IMR-90 (cell line): ENCODE results near the gene TRPC3. TPM values are rescaled to one million over a fixed set of nuclear protein-coding genes. Genes with fewer than 3 reads are reported as not detected.
A peak's percentile ranks its signal among the peaks of the same experiment; 100 is the strongest.

ENCODE experiments used
- ATAC-seq: fragments of 200-7000 bp; cut with Tn5 transposase; 2 replicates; pipeline ENCODE4 v1.9.1; 2020; ENCODE audit warnings: low read depth, mild to moderate bottlenecking, moderate library complexity
- BruUV-seq: library from RNA; stranded (reverse); fragments of 400-500 nt; replicated peaks from 2 replicates; lab custom pipeline; 2021; lab: Mats Ljungman, UMichigan
- CTCF ChIA-PET: fragments of 300-600 bp; formaldehyde crosslinking; extraction: SDS; loops from one replicate; lab custom pipeline; 2021; ENCODE audit warnings: antibody characterized with exemption; lab: Yijun Ruan, JAX
- POLR2A ChIA-PET: fragments of 300-600 bp; sonication (Branson Sonifier 250); formaldehyde crosslinking; loops from one replicate; lab custom pipeline; 2022; ENCODE audit warnings: antibody characterized with exemption; ENCODE audit not compliant: unreplicated experiment; lab: Charles Lee
- DNase-seq: peaks from one replicate; pipeline ENCODE4 v3.0.0; 2013
- H2AFZ ChIP-seq: replicated peaks from 2 replicates; pipeline ENCODE3; 2013; ENCODE audit warnings: low read length, mild to moderate bottlenecking; ENCODE audit not compliant: poor library complexity
- H2AK5ac ChIP-seq: 2 replicates; pipeline ENCODE4 v1.6.1; 2013; ENCODE audit warnings: low read depth, low read length, inconsistent platforms
- H2AK9ac ChIP-seq: replicated peaks from 2 replicates; pipeline ENCODE3; 2013; ENCODE audit warnings: mild to moderate bottlenecking, low read depth, low read length, moderate library complexity; ENCODE audit not compliant: poor library complexity
- H2BK120ac ChIP-seq: 2 replicates; pipeline ENCODE4 v1.6.1; 2013; ENCODE audit warnings: low read depth, low read length, inconsistent platforms
- H2BK15ac ChIP-seq: 3 replicates; pipeline ENCODE4 v1.6.1; 2013; ENCODE audit warnings: low read depth, low read length, inconsistent platforms
- H2BK20ac ChIP-seq: 2 replicates; pipeline ENCODE4 v1.6.1; 2013; ENCODE audit warnings: low read depth, mild to moderate bottlenecking, inconsistent platforms, low read length, moderate library complexity
- H2BK5ac ChIP-seq: 2 replicates; pipeline ENCODE4 v1.6.1; 2013; ENCODE audit warnings: mild to moderate bottlenecking, low read depth, low read length, inconsistent platforms; ENCODE audit not compliant: poor library complexity, severe bottlenecking
- H3K14ac ChIP-seq: replicated peaks from 2 replicates; pipeline ENCODE4 v1.6.1; 2013; ENCODE audit warnings: low read depth, low read length, inconsistent platforms
- H3K18ac ChIP-seq: 2 replicates; pipeline ENCODE4 v1.6.1; 2013; ENCODE audit warnings: low read depth, low read length, control low read depth
- H3K23ac ChIP-seq: 2 replicates; pipeline ENCODE4 v1.6.1; 2013; ENCODE audit warnings: low read depth, low read length, inconsistent platforms
- H3K27ac ChIP-seq: 2 replicates; pipeline ENCODE4 v1.5.1; 2013; ENCODE audit warnings: mild to moderate bottlenecking, control low read depth, low read length; ENCODE audit not compliant: insufficient read depth
- H3K27me3 ChIP-seq: 2 replicates; pipeline ENCODE4 v1.6.1; 2013; ENCODE audit warnings: low read length; ENCODE audit not compliant: control insufficient read depth, insufficient read depth
- H3K36me3 ChIP-seq: 2 replicates; pipeline ENCODE4 v1.6.1; 2013; ENCODE audit warnings: low read length, mixed read lengths; ENCODE audit not compliant: control insufficient read depth, insufficient read depth
- H3K4ac ChIP-seq: 2 replicates; pipeline ENCODE4 v1.6.1; 2013; ENCODE audit warnings: low read depth, low read length, inconsistent platforms
- H3K4me1 ChIP-seq: 2 replicates; pipeline ENCODE4 v1.6.1; 2013; ENCODE audit warnings: low read length, mixed read lengths; ENCODE audit not compliant: control insufficient read depth, insufficient read depth
- H3K4me2 ChIP-seq: 2 replicates; pipeline ENCODE4 v1.6.1; 2013; ENCODE audit warnings: low read depth, mild to moderate bottlenecking, control low read depth, low read length, moderate library complexity
- H3K4me3 ChIP-seq: 2 replicates; pipeline ENCODE4 v1.5.1; 2013; ENCODE audit warnings: low read depth, mild to moderate bottlenecking, control low read depth, low read length, moderate library complexity; ENCODE audit not compliant: insufficient read depth
- H3K56ac ChIP-seq: 2 replicates; pipeline ENCODE4 v1.6.1; 2013; ENCODE audit warnings: low read length, inconsistent platforms; ENCODE audit not compliant: insufficient read depth; ENCODE audit errors: extremely low read depth
- H3K79me1 ChIP-seq, 2 experiments: 2 replicates each; pipeline ENCODE4 v1.6.1; 2013; ENCODE audit warnings: low read length in 2 of 2, inconsistent platforms in 1 of 2, low read depth in 1 of 2
- H3K9ac ChIP-seq: 2 replicates; pipeline ENCODE4 v1.6.1; 2013; ENCODE audit warnings: low read depth, low read length, control low read depth
- H3K9me1 ChIP-seq: 2 replicates; pipeline ENCODE4 v1.6.1; 2013; ENCODE audit warnings: low read length, inconsistent platforms; ENCODE audit not compliant: insufficient read depth
- H3K9me3 ChIP-seq: 2 replicates; pipeline ENCODE4 v1.6.1; 2013; ENCODE audit warnings: low read length; ENCODE audit not compliant: control insufficient read depth, insufficient read depth
- H4K20me1 ChIP-seq: 2 replicates; pipeline ENCODE4 v1.6.1; 2013; ENCODE audit warnings: low read length, inconsistent platforms; ENCODE audit not compliant: insufficient read depth
- H4K5ac ChIP-seq: 2 replicates; pipeline ENCODE4 v1.6.1; 2013; ENCODE audit warnings: mild to moderate bottlenecking, low read depth, low read length, control low read depth
- H4K8ac ChIP-seq, 2 experiments: 2 replicates each; pipeline ENCODE4 v1.6.1; 2013; ENCODE audit warnings: low read depth in 2 of 2, low read length in 2 of 2, control low read depth in 1 of 2, inconsistent platforms in 1 of 2
- H4K91ac ChIP-seq: 2 replicates; pipeline ENCODE4 v1.6.1; 2013; ENCODE audit warnings: low read depth, low read length, inconsistent platforms; ENCODE audit not compliant: insufficient read depth
- BHLHE40 ChIP-seq: fragments of 150-350 bp; IDR thresholded peaks from 2 replicates; pipeline ENCODE4 v1.6.1; 2016; ENCODE audit warnings: mild to moderate bottlenecking, low read depth, low read length
- CEBPB ChIP-seq: IDR thresholded peaks from 2 replicates; pipeline ENCODE4 v1.6.1; 2012; ENCODE audit warnings: low read depth, low read length, improper control_type of control experiment
- CTCF ChIP-seq: conservative IDR thresholded peaks from 2 replicates; pipeline ENCODE4 v1.5.1; 2012; ENCODE audit warnings: mild to moderate bottlenecking, low read depth, low read length, improper control_type of control experiment
- NFE2L2 ChIP-seq: fragments of 150-350 bp; IDR thresholded peaks from 2 replicates; pipeline ENCODE4 v1.6.1; 2016; ENCODE audit warnings: low read depth, mild to moderate bottlenecking, low read length
- POLR2A ChIP-seq: IDR thresholded peaks from 2 replicates; pipeline ENCODE4 v1.6.1; 2012; ENCODE audit warnings: mild to moderate bottlenecking, low read depth, low read length
- WGBS, 2 experiments: methylation state at CpG; one replicate each; pipeline versions ENCODE4 v1.1.5 to v1.1.7; 2013; ENCODE audit warnings: missing lambda C conversion rate in 2 of 2; ENCODE audit not compliant: insufficient read length in 1 of 2; ENCODE audit errors: extremely low coverage in 2 of 2; 5-methylcytosine and 5-hydroxymethylcytosine counted together
- dilution Hi-C: fragments of 300-500 bp; cut with HindIII; formaldehyde crosslinking; loops from one replicate; pipeline ENCODE4 v1.14.3; 2018; ENCODE audit warnings: low sequenced_read_pairs; ENCODE audit not compliant: unreplicated experiment
- in situ Hi-C: fragments of 300-500 bp; cut with MboI; formaldehyde crosslinking; loops from 3 replicates; pipeline ENCODE4 v1.14.3; 2019; ENCODE audit warnings: low sequenced_read_pairs, inconsistent platforms, mixed read lengths
- intact Hi-C: fragments of 100-400 bp; cut with micrococcal nuclease; formaldehyde crosslinking; loops from 2 replicates; pipeline ENCODE4 v1.10.0; 2022
- polyA plus RNA-seq, 3 experiments: library from polyadenylated mRNA; depleted of rRNA; stranded (reverse); fragments of >200 nt; gene quantifications; 2 replicates each; pipeline ENCODE4 v1.2.3, GENCODE V29; 2012; ENCODE audit warnings: low replicate concordance in 1 of 3
- total RNA-seq: library from RNA; depleted of rRNA; stranded (reverse); fragments of >200 nt; gene quantifications from 2 replicates; pipeline ENCODE4 v1.2.3, GENCODE V29; 2012
- TF ChIP-seq, protein P1 (sequence below): fragments of 150-350 bp; IDR thresholded peaks from 2 replicates; pipeline ENCODE4 v1.6.1; 2017; ENCODE audit warnings: mild to moderate bottlenecking, antibody characterized with exemption, low read length, low read depth

The TRPC3 gene
- total and polyA plus RNA-seq, 2 of the 4 experiments (the other 2 are of a cell fraction), result 1.1 to 2.7 TPM

DNA sequence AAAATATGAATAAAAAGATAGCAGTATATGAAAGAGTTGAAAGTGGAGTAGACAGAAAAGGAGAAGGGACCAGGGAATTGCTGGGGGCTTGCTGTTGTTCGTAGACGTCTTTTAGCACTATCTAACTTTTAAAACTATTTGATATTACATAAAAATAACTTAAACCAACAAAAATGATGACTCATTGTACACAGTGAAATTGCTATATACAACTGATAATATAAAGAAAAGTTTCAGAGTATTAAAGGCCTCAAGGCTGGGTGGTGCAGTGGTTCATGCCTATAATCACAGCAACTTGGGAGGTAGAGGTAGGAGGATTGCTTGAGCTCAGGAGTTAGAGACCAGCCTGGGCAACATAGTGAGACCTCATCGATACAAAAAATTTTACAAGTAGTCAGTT lies 5.2 kb downstream of the TRPC3 start:
- Histone ChIP-seq H3K4me3 (no peak overlapping the region), H3K18ac (no peak overlapping the region), H2AFZ (no peak overlapping the region), H2AK9ac (no peak overlapping the region), H3K9me1 (peaks cover 3% of the 10 kb centered on the region; the same call in 1 of the 2 replicates), H3K9ac (no peak overlapping the region), H2BK20ac (no peak overlapping the region), H4K5ac (no peak overlapping the region), H2BK15ac (no peak overlapping the region), H3K27me3 (no peaks in the 10 kb centered on the region), H4K20me1 (no peaks in the 10 kb centered on the region), H3K4me2 (no peak overlapping the region), H4K8ac (no peak overlapping the region), H2BK5ac (no peak overlapping the region), H3K56ac (no peak overlapping the region), H3K4ac (no peak overlapping the region), H3K36me3 (no peaks in the 10 kb centered on the region), H3K9me3 (no peaks in the 10 kb centered on the region), H3K79me1 (peaks cover 0 to 7% of the 10 kb centered on the region in 2 experiments; a peak in 1 of 4 replicates), H3K14ac (no peak overlapping the region), H2BK120ac (no peak overlapping the region), H3K27ac (no peak overlapping the region), H3K23ac (no peak overlapping the region), H2AK5ac (no peak overlapping the region), H3K4me1 (no peaks in the 10 kb centered on the region), H4K91ac (no peak overlapping the region)
- intact Hi-C loops (no loop called here), dilution Hi-C loops (no loop called here), in situ Hi-C loops (no loop called here)
- CTCF ChIA-PET, result interaction anchor here (0.5 kb wide), 1 partner anchor 23 kb away, joined by 9 read pairs; no protein-coding TSS in a partner anchor
- DNase-seq (no peak), ATAC-seq (no peak)
- WGBS, 2 experiments, result no CpG with 5 or more reads among the region's 3 CpGs
- BruUV-seq, result no TSS peak
- TF ChIP-seq CEBPB (no peak), CTCF (no peak), NFE2L2 (peak; percentile 64), POLR2A (no peak), BHLHE40 (no peak)
- TF ChIP-seq, protein P1, sequence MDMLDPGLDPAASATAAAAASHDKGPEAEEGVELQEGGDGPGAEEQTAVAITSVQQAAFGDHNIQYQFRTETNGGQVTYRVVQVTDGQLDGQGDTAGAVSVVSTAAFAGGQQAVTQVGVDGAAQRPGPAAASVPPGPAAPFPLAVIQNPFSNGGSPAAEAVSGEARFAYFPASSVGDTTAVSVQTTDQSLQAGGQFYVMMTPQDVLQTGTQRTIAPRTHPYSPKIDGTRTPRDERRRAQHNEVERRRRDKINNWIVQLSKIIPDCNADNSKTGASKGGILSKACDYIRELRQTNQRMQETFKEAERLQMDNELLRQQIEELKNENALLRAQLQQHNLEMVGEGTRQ, result no peak
- POLR2A ChIA-PET, result no interaction called here
